IMR-90 (cell line): Measurements from ENCODE around the gene EHHADH. TPM values are rescaled to one million over a fixed set of nuclear protein-coding genes. Genes with fewer than 3 reads are reported as not detected.

Source experiments
- ATAC-seq: fragments of 200-7000 bp; cut with Tn5 transposase; 2 replicates; pipeline ENCODE4 v1.9.1; 2020; ENCODE audit warnings: low read depth, mild to moderate bottlenecking, moderate library complexity
- BruUV-seq: library from RNA; stranded (reverse); fragments of 400-500 nt; replicated peaks from 2 replicates; lab custom pipeline; 2021; lab: Mats Ljungman, UMichigan
- CTCF ChIA-PET: fragments of 300-600 bp; formaldehyde crosslinking; extraction: SDS; loops from one replicate; lab custom pipeline; 2021; ENCODE audit warnings: antibody characterized with exemption; lab: Yijun Ruan, JAX
- POLR2A ChIA-PET: fragments of 300-600 bp; sonication (Branson Sonifier 250); formaldehyde crosslinking; loops from one replicate; lab custom pipeline; 2022; ENCODE audit warnings: antibody characterized with exemption; ENCODE audit not compliant: unreplicated experiment; lab: Charles Lee
- DNase-seq: peaks from one replicate; pipeline ENCODE4 v3.0.0; 2013
- H2AFZ ChIP-seq: replicated peaks from 2 replicates; pipeline ENCODE3; 2013; ENCODE audit warnings: low read length, mild to moderate bottlenecking; ENCODE audit not compliant: poor library complexity
- H2AK5ac ChIP-seq: 2 replicates; pipeline ENCODE4 v1.6.1; 2013; ENCODE audit warnings: low read depth, low read length, inconsistent platforms
- H2AK9ac ChIP-seq: replicated peaks from 2 replicates; pipeline ENCODE3; 2013; ENCODE audit warnings: mild to moderate bottlenecking, low read depth, low read length, moderate library complexity; ENCODE audit not compliant: poor library complexity
- H2BK120ac ChIP-seq: 2 replicates; pipeline ENCODE4 v1.6.1; 2013; ENCODE audit warnings: low read depth, low read length, inconsistent platforms
- H2BK15ac ChIP-seq: 3 replicates; pipeline ENCODE4 v1.6.1; 2013; ENCODE audit warnings: low read depth, low read length, inconsistent platforms
- H2BK20ac ChIP-seq: 2 replicates; pipeline ENCODE4 v1.6.1; 2013; ENCODE audit warnings: low read depth, mild to moderate bottlenecking, inconsistent platforms, low read length, moderate library complexity
- H2BK5ac ChIP-seq: 2 replicates; pipeline ENCODE4 v1.6.1; 2013; ENCODE audit warnings: mild to moderate bottlenecking, low read depth, low read length, inconsistent platforms; ENCODE audit not compliant: poor library complexity, severe bottlenecking
- H3K14ac ChIP-seq: replicated peaks from 2 replicates; pipeline ENCODE4 v1.6.1; 2013; ENCODE audit warnings: low read depth, low read length, inconsistent platforms
- H3K18ac ChIP-seq: 2 replicates; pipeline ENCODE4 v1.6.1; 2013; ENCODE audit warnings: low read depth, low read length, control low read depth
- H3K23ac ChIP-seq: 2 replicates; pipeline ENCODE4 v1.6.1; 2013; ENCODE audit warnings: low read depth, low read length, inconsistent platforms
- H3K27ac ChIP-seq: 2 replicates; pipeline ENCODE4 v1.5.1; 2013; ENCODE audit warnings: mild to moderate bottlenecking, control low read depth, low read length; ENCODE audit not compliant: insufficient read depth
- H3K27me3 ChIP-seq: 2 replicates; pipeline ENCODE4 v1.6.1; 2013; ENCODE audit warnings: low read length; ENCODE audit not compliant: control insufficient read depth, insufficient read depth
- H3K36me3 ChIP-seq: 2 replicates; pipeline ENCODE4 v1.6.1; 2013; ENCODE audit warnings: low read length, mixed read lengths; ENCODE audit not compliant: control insufficient read depth, insufficient read depth
- H3K4ac ChIP-seq: 2 replicates; pipeline ENCODE4 v1.6.1; 2013; ENCODE audit warnings: low read depth, low read length, inconsistent platforms
- H3K4me1 ChIP-seq: 2 replicates; pipeline ENCODE4 v1.6.1; 2013; ENCODE audit warnings: low read length, mixed read lengths; ENCODE audit not compliant: control insufficient read depth, insufficient read depth
- H3K4me2 ChIP-seq: 2 replicates; pipeline ENCODE4 v1.6.1; 2013; ENCODE audit warnings: low read depth, mild to moderate bottlenecking, control low read depth, low read length, moderate library complexity
- H3K4me3 ChIP-seq: 2 replicates; pipeline ENCODE4 v1.5.1; 2013; ENCODE audit warnings: low read depth, mild to moderate bottlenecking, control low read depth, low read length, moderate library complexity; ENCODE audit not compliant: insufficient read depth
- H3K56ac ChIP-seq: 2 replicates; pipeline ENCODE4 v1.6.1; 2013; ENCODE audit warnings: low read length, inconsistent platforms; ENCODE audit not compliant: insufficient read depth; ENCODE audit errors: extremely low read depth
- H3K79me1 ChIP-seq, 2 experiments: 2 replicates each; pipeline ENCODE4 v1.6.1; 2013; ENCODE audit warnings: low read length in 2 of 2, inconsistent platforms in 1 of 2, low read depth in 1 of 2
- H3K9ac ChIP-seq: 2 replicates; pipeline ENCODE4 v1.6.1; 2013; ENCODE audit warnings: low read depth, low read length, control low read depth
- H3K9me1 ChIP-seq: 2 replicates; pipeline ENCODE4 v1.6.1; 2013; ENCODE audit warnings: low read length, inconsistent platforms; ENCODE audit not compliant: insufficient read depth
- H3K9me3 ChIP-seq: 2 replicates; pipeline ENCODE4 v1.6.1; 2013; ENCODE audit warnings: low read length; ENCODE audit not compliant: control insufficient read depth, insufficient read depth
- H4K20me1 ChIP-seq: 2 replicates; pipeline ENCODE4 v1.6.1; 2013; ENCODE audit warnings: low read length, inconsistent platforms; ENCODE audit not compliant: insufficient read depth
- H4K5ac ChIP-seq: 2 replicates; pipeline ENCODE4 v1.6.1; 2013; ENCODE audit warnings: mild to moderate bottlenecking, low read depth, low read length, control low read depth
- H4K8ac ChIP-seq, 2 experiments: 2 replicates each; pipeline ENCODE4 v1.6.1; 2013; ENCODE audit warnings: low read depth in 2 of 2, low read length in 2 of 2, control low read depth in 1 of 2, inconsistent platforms in 1 of 2
- H4K91ac ChIP-seq: 2 replicates; pipeline ENCODE4 v1.6.1; 2013; ENCODE audit warnings: low read depth, low read length, inconsistent platforms; ENCODE audit not compliant: insufficient read depth
- BHLHE40 ChIP-seq: fragments of 150-350 bp; IDR thresholded peaks from 2 replicates; pipeline ENCODE4 v1.6.1; 2016; ENCODE audit warnings: mild to moderate bottlenecking, low read depth, low read length
- CHD1 ChIP-seq: IDR thresholded peaks from 2 replicates; pipeline ENCODE4 v1.6.1; 2012; ENCODE audit warnings: low read depth, low read length, improper control_type of control experiment
- FOS ChIP-seq: fragments of 150-350 bp; IDR thresholded peaks from 2 replicates; pipeline ENCODE4 v1.6.1; 2016; ENCODE audit warnings: low read depth, low read length
- MAFK ChIP-seq: IDR thresholded peaks from 2 replicates; pipeline ENCODE4 v1.6.1; 2012; ENCODE audit warnings: low read depth, low read length, improper control_type of control experiment
- MAZ ChIP-seq: IDR thresholded peaks from 2 replicates; pipeline ENCODE4 v1.6.1; 2012; ENCODE audit warnings: low read depth, mild to moderate bottlenecking, low read length, improper control_type of control experiment, moderate library complexity, borderline replicate concordance
- MXI1 ChIP-seq: IDR thresholded peaks from 2 replicates; pipeline ENCODE4 v1.6.1; 2012; ENCODE audit warnings: low read depth, mild to moderate bottlenecking, low read length, moderate library complexity, borderline replicate concordance
- POLR2A ChIP-seq: IDR thresholded peaks from 2 replicates; pipeline ENCODE4 v1.6.1; 2012; ENCODE audit warnings: mild to moderate bottlenecking, low read depth, low read length
- RAD21 ChIP-seq: IDR thresholded peaks from 2 replicates; pipeline ENCODE4 v1.6.1; 2012; ENCODE audit warnings: low read length, improper control_type of control experiment
- RCOR1 ChIP-seq: IDR thresholded peaks from 2 replicates; pipeline ENCODE4 v1.6.1; 2012; ENCODE audit warnings: mild to moderate bottlenecking, low read length, improper control_type of control experiment; ENCODE audit not compliant: insufficient replicate concordance
- RFX5 ChIP-seq: IDR thresholded peaks from 2 replicates; pipeline ENCODE4 v1.8.0; 2012; ENCODE audit warnings: low read depth, mild to moderate bottlenecking, low read length, moderate library complexity
- SMC3 ChIP-seq: fragments of 150-350 bp; IDR thresholded peaks from 2 replicates; pipeline ENCODE4 v1.6.1; 2016; ENCODE audit warnings: low read depth, mild to moderate bottlenecking, antibody characterized with exemption, low read length, moderate library complexity
- WGBS, 2 experiments: methylation state at CpG; one replicate each; pipeline versions ENCODE4 v1.1.5 to v1.1.7; 2013; ENCODE audit warnings: missing lambda C conversion rate in 2 of 2; ENCODE audit not compliant: insufficient read length in 1 of 2; ENCODE audit errors: extremely low coverage in 2 of 2; 5-methylcytosine and 5-hydroxymethylcytosine counted together
- dilution Hi-C: fragments of 300-500 bp; cut with HindIII; formaldehyde crosslinking; loops from one replicate; pipeline ENCODE4 v1.14.3; 2018; ENCODE audit warnings: low sequenced_read_pairs; ENCODE audit not compliant: unreplicated experiment
- in situ Hi-C: fragments of 300-500 bp; cut with MboI; formaldehyde crosslinking; loops from 3 replicates; pipeline ENCODE4 v1.14.3; 2019; ENCODE audit warnings: low sequenced_read_pairs, inconsistent platforms, mixed read lengths
- intact Hi-C: fragments of 100-400 bp; cut with micrococcal nuclease; formaldehyde crosslinking; loops from 2 replicates; pipeline ENCODE4 v1.10.0; 2022
- polyA plus RNA-seq, 3 experiments: library from polyadenylated mRNA; depleted of rRNA; stranded (reverse); fragments of >200 nt; gene quantifications; 2 replicates each; pipeline ENCODE4 v1.2.3, GENCODE V29; 2012; ENCODE audit warnings: low replicate concordance in 1 of 3
- total RNA-seq: library from RNA; depleted of rRNA; stranded (reverse); fragments of >200 nt; gene quantifications from 2 replicates; pipeline ENCODE4 v1.2.3, GENCODE V29; 2012
- TF ChIP-seq, protein P1 (sequence below): fragments of 150-350 bp; IDR thresholded peaks from 2 replicates; pipeline ENCODE4 v1.6.1; 2017; ENCODE audit warnings: mild to moderate bottlenecking, antibody characterized with exemption, low read length, low read depth
- TF ChIP-seq, protein P2 (sequence below): fragments of 150-350 bp; IDR thresholded peaks from 2 replicates; pipeline ENCODE4 v1.6.1; 2016; ENCODE audit warnings: low read depth, mild to moderate bottlenecking, low read length, moderate library complexity, borderline replicate concordance

Gene EHHADH
- total and polyA plus RNA-seq, 2 of the 4 experiments (the other 2 are of a cell fraction) = 2.0 to 4.7 TPM

DNA sequence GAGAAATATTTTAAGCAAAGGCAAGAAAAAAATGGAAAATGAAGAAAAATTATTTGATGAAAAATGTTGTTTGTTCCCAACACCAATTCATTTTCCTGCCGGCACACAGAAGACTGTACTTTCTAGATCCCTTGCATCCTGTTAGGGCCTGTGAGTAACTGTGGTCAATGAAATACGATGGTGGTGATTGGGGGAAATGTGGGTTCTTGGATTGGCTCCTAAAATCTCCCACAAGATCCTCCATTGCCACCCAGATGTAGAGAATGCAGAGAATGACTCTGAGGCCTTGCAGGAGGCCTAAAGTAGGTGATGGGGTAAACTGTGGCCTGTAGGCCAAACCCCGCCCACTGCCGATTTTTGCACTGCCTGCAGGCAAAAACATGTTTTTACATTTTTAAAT, 54.6 kb downstream of the EHHADH start:
- Histone ChIP-seq H3K4ac (no peak overlapping the region), H3K27me3 (no peaks in the 10 kb centered on the region), H2AFZ (no peak overlapping the region), H3K79me1 (no peaks in the 10 kb centered on the region), H4K5ac (no peak overlapping the region), H2AK9ac (no peak overlapping the region), H3K18ac (no peak overlapping the region), H3K4me3 (no peak overlapping the region), H2BK20ac (no peak overlapping the region), H2BK5ac (no peak overlapping the region), H4K8ac (no peak overlapping the region), H4K91ac (no peak overlapping the region), H3K27ac (no peak overlapping the region), H2AK5ac (no peak overlapping the region), H3K23ac (no peak overlapping the region), H3K14ac (no peak overlapping the region), H3K9me1 (peaks cover 4% of the 10 kb centered on the region), H3K56ac (no peak overlapping the region), H2BK120ac (no peak overlapping the region), H3K4me1 (no peaks in the 10 kb centered on the region), H3K36me3 (no peaks in the 10 kb centered on the region), H4K20me1 (no peaks in the 10 kb centered on the region), H3K4me2 (no peak overlapping the region), H3K9ac (no peak overlapping the region), H3K9me3 (no peaks in the 10 kb centered on the region), H2BK15ac (no peak overlapping the region)
- DNase-seq = no peak
- dilution Hi-C loops = no loop called here
- ATAC-seq = no peak
- in situ Hi-C loops = loop anchor here (25.0 kb wide), 1 partner anchor 312 kb away; no protein-coding TSS in a partner anchor
- CTCF ChIA-PET = no interaction called here
- BruUV-seq = no TSS peak
- intact Hi-C loops = no loop called here
- whole genome bisulfite sequencing, 2 experiments = no CpG with 5 or more reads among the region's 4 CpGs
- POLR2A ChIA-PET = no interaction called here
- TF ChIP-seq RAD21 (no peak), FOS (no peak), RFX5 (no peak), BHLHE40 (no peak), CHD1 (no peak), SMC3 (no peak), POLR2A (no peak), RCOR1 (no peak), MAFK (no peak), MXI1 (no peak), MAZ (no peak)
- TF ChIP-seq, protein P1, sequence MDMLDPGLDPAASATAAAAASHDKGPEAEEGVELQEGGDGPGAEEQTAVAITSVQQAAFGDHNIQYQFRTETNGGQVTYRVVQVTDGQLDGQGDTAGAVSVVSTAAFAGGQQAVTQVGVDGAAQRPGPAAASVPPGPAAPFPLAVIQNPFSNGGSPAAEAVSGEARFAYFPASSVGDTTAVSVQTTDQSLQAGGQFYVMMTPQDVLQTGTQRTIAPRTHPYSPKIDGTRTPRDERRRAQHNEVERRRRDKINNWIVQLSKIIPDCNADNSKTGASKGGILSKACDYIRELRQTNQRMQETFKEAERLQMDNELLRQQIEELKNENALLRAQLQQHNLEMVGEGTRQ = no peak
- TF ChIP-seq, protein P2, sequence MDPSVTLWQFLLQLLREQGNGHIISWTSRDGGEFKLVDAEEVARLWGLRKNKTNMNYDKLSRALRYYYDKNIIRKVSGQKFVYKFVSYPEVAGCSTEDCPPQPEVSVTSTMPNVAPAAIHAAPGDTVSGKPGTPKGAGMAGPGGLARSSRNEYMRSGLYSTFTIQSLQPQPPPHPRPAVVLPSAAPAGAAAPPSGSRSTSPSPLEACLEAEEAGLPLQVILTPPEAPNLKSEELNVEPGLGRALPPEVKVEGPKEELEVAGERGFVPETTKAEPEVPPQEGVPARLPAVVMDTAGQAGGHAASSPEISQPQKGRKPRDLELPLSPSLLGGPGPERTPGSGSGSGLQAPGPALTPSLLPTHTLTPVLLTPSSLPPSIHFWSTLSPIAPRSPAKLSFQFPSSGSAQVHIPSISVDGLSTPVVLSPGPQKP = no peak
